Progenitor cell of endocrine pancreas (in vitro differentiated cells): Measurements from ENCODE around the gene HECW1. TPM values are rescaled to one million over a fixed set of nuclear protein-coding genes. Genes with fewer than 3 reads are reported as not detected.

Experiments
- DNase-seq: peaks from one replicate; pipeline ENCODE4 v3.0.0; 2021; ENCODE audit warnings: low spot score; ENCODE audit not compliant: unreplicated experiment
- H3K27ac Mint-ChIP-seq: 2 replicates; pipeline ENCODE4 v1.8.0; 2021; ENCODE audit warnings: mild to moderate bottlenecking, moderate library complexity, mixed read lengths
- H3K27me3 Mint-ChIP-seq: 2 replicates; pipeline ENCODE4 v1.8.0; 2021; ENCODE audit warnings: mixed read lengths
- H3K36me3 Mint-ChIP-seq: 2 replicates; pipeline ENCODE4 v1.8.0; 2022; ENCODE audit warnings: mixed read lengths; ENCODE audit not compliant: insufficient read depth
- H3K4me1 Mint-ChIP-seq: 2 replicates; pipeline ENCODE4 v1.8.0; 2021; ENCODE audit warnings: low read depth, mixed read lengths
- H3K4me3 Mint-ChIP-seq: 2 replicates; pipeline ENCODE4 v1.8.0; 2021; ENCODE audit warnings: low read depth, mild to moderate bottlenecking, moderate library complexity, mixed read lengths
- H3K9me3 Mint-ChIP-seq: 2 replicates; pipeline ENCODE4 v1.8.0; 2021; ENCODE audit warnings: low read depth, mixed read lengths
- CTCF ChIP-seq: fragments of 200-600 bp; sonication (generic); IDR thresholded peaks from one replicate; pipeline ENCODE4 v1.5.0; 2021; ENCODE audit warnings: antibody characterized with exemption, mild to moderate bottlenecking; ENCODE audit not compliant: unreplicated experiment
- total RNA-seq: library from RNA; stranded (reverse); gene quantifications from 2 replicates; pipeline ENCODE4 v1.2.1, GENCODE V29; 2021

HECW1 gene
- total RNA-seq, 1 donor from 2014 or later: 0.50 TPM

- Mint-ChIP-seq H3K9me3 (peaks cover 2% of the 10 kb centered on the region), H3K4me1 (no peaks in the 10 kb centered on the region), H3K27me3 (peaks cover 7% of the 10 kb centered on the region), H3K27ac (no peak overlapping the region), H3K4me3 (no peak overlapping the region), H3K36me3 (no peaks in the 10 kb centered on the region)
- TF ChIP-seq CTCF: no peak
- no peak for DNase-seq
These were observed 30.3 kb downstream of the HECW1 start for GRCh38 chr7:43142703-43143102.

- Mint-ChIP-seq H3K36me3 (no peaks in the 10 kb centered on the region), H3K27ac (no peak overlapping the region), H3K9me3 (peaks cover 2% of the 10 kb centered on the region), H3K4me3 (no peak overlapping the region), H3K27me3 (peaks cover 7% of the 10 kb centered on the region), H3K4me1 (peaks cover 5% of the 10 kb centered on the region)
- no peak for TF ChIP-seq CTCF
- DNase-seq: no peak
These were observed 31.6 kb downstream of the HECW1 start for GRCh38 chr7:43143918-43144589.

GRCh38 chr7:43148161-43148731 is 35.8 kb downstream of the HECW1 start:
- no peaks in the 10 kb centered on the region for H3K36me3 Mint-ChIP-seq
- H3K9me3 Mint-ChIP-seq: peaks cover 2% of the 10 kb centered on the region
- no peak for DNase-seq
- no peak overlapping the region for H3K27ac Mint-ChIP-seq
- TF ChIP-seq CTCF: no peak
- H3K4me3 Mint-ChIP-seq: no peak overlapping the region
- H3K4me1 Mint-ChIP-seq: peaks cover 5% of the 10 kb centered on the region
- H3K27me3 Mint-ChIP-seq: no peaks in the 10 kb centered on the region

GRCh38 chr7:43151076-43151475 is 38.6 kb downstream of the HECW1 start:
- H3K4me3 Mint-ChIP-seq: no peak overlapping the region
- no peak for TF ChIP-seq CTCF
- no peaks in the 10 kb centered on the region for H3K36me3 Mint-ChIP-seq
- peaks cover 11% of the 10 kb centered on the region for H3K4me1 Mint-ChIP-seq
- H3K27me3 Mint-ChIP-seq: no peaks in the 10 kb centered on the region
- no peak for DNase-seq
- H3K9me3 Mint-ChIP-seq: no peaks in the 10 kb centered on the region
- H3K27ac Mint-ChIP-seq: no peak overlapping the region

- Mint-ChIP-seq H3K4me3 (no peak overlapping the region), H3K9me3 (no peaks in the 10 kb centered on the region), H3K36me3 (no peaks in the 10 kb centered on the region), H3K27me3 (no peaks in the 10 kb centered on the region), H3K4me1 (peaks cover 11% of the 10 kb centered on the region), H3K27ac (no peak overlapping the region)
- no peak for TF ChIP-seq CTCF
- DNase-seq: no peak
These were observed 40.2 kb downstream of the HECW1 start for GRCh38 chr7:43152696-43153095.
